Right lobe of liver (tissue), 6 donors: ENCODE results near the gene NTF4. TPM values are rescaled to one million over a fixed set of nuclear protein-coding genes. Genes with fewer than 3 reads are reported as not detected.

Source experiments
- ATAC-seq, 4 donors: fragments of 200-7000 bp; cut with Tn5 transposase; one replicate each; pipeline ENCODE4 v1.9.1; 2020; ENCODE audit warnings: mild to moderate bottlenecking in 4 of 4, moderate library complexity in 4 of 4
- DNase-seq, 3 donors: peaks; one replicate each; pipeline ENCODE4 v3.0.0-alpha.2; 2020
- H3K27ac ChIP-seq, 3 donors: fragments of 200-600 bp; one replicate each; pipeline ENCODE4 v1.8.0; 2022
- H3K27me3 ChIP-seq, 2 donors: fragments of 200-600 bp; one replicate each; pipeline ENCODE4 v1.8.0; 2022
- H3K36me3 ChIP-seq, 4 donors: fragments of 200-600 bp; sonication (generic) in 1 of 4; one replicate each; pipeline versions ENCODE4 v1.5.1 to v1.8.0; 2017 to 2022; ENCODE audit warnings: control low read depth in 1 of 4
- H3K4me1 ChIP-seq, 4 donors: fragments of 200-600 bp; sonication (generic) in 1 of 4; one replicate each; pipeline versions ENCODE4 v1.5.1 to v1.8.0; 2017 to 2022; ENCODE audit warnings: control low read depth in 1 of 4
- H3K4me3 ChIP-seq, 3 donors: fragments of 200-600 bp; one replicate each; pipeline ENCODE4 v1.8.0; 2022
- H3K9me3 ChIP-seq, 4 donors: fragments of 200-600 bp; sonication (generic) in 1 of 4; one replicate each; pipeline versions ENCODE4 v1.5.1 to v1.8.0; 2017 to 2022; ENCODE audit warnings: control low read depth in 1 of 4
- POLR2A ChIP-seq: fragments of 450-650 bp; IDR thresholded peaks from one replicate; pipeline ENCODE4 v1.6.1; 2017; ENCODE audit warnings: antibody characterized with exemption, mild to moderate bottlenecking
- WGBS: methylation state at CpG from one replicate; pipeline ENCODE4 v1.1.6; 2018; ENCODE audit warnings: low coverage, low lambda C conversion rate; ENCODE audit not compliant: insufficient coverage; ENCODE audit errors: missing lambda C conversion rate; 5-methylcytosine and 5-hydroxymethylcytosine counted together
- intact Hi-C, 2 donors: fragments of 100-400 bp; cut with DNase I; formaldehyde crosslinking; loops; one replicate each; pipeline versions ENCODE4 v1.11.2 to v1.14.1; 2022
- long read RNA-seq: library from polyadenylated mRNA; unstranded; transcript quantifications from one replicate; pipeline ENCODE4 v2.0.0, GENCODE V29; 2019
- total RNA-seq, 6 experiments: library from RNA; depleted of rRNA in 2 of 6; stranded (reverse); fragments of >200 nt in 2 of 6; fragmentation: NEBNext Ultra II Directional in 3 of 6; extraction: Animal tissue kit (Norgen Biotek cat#: 25700) in 3 of 6; gene quantifications; one replicate each; pipeline versions ENCODE4 v1.1.0 to v1.2.4, GENCODE V29; 2016 to 2023
- TF ChIP-seq, protein P1 (sequence below), 4 donors: fragments of 200-600 bp in 3 of 4; fragments of 450-650 bp in 1 of 4; IDR thresholded peaks; one replicate each; pipeline versions ENCODE4 v1.5.1 to v1.8.0; 2016 to 2022; ENCODE audit warnings: antibody characterized with exemption in 4 of 4, mild to moderate bottlenecking in 2 of 4
- donor health status: DM: no; HTN: yes; CAD: no.
- donor health status: DM: no; HTN: no; CAD: no.
- donor health status: DM: no; HTN: no; CAD: no.
- donor health status: DM: no; HTN: yes; CAD: no.
- donor health status: DM: no; HTN: yes; CAD: no.

NTF4 gene
- total RNA-seq, result not detected
- long read RNA-seq, result 0 reads

GRCh38 chr19:49064768-49065611, at the start of gene NTF4:
Gene NTF4 (minus strand): TSS chr19:49064818. CDS start chr19:49061997, 2,821 bp downstream.
- no peak within 1 kb of the TSS for H3K27ac ChIP-seq
- 11% methylated on average over 3 of the region's 53 CpGs for whole genome bisulfite sequencing
- no peak for DNase-seq

DNA sequence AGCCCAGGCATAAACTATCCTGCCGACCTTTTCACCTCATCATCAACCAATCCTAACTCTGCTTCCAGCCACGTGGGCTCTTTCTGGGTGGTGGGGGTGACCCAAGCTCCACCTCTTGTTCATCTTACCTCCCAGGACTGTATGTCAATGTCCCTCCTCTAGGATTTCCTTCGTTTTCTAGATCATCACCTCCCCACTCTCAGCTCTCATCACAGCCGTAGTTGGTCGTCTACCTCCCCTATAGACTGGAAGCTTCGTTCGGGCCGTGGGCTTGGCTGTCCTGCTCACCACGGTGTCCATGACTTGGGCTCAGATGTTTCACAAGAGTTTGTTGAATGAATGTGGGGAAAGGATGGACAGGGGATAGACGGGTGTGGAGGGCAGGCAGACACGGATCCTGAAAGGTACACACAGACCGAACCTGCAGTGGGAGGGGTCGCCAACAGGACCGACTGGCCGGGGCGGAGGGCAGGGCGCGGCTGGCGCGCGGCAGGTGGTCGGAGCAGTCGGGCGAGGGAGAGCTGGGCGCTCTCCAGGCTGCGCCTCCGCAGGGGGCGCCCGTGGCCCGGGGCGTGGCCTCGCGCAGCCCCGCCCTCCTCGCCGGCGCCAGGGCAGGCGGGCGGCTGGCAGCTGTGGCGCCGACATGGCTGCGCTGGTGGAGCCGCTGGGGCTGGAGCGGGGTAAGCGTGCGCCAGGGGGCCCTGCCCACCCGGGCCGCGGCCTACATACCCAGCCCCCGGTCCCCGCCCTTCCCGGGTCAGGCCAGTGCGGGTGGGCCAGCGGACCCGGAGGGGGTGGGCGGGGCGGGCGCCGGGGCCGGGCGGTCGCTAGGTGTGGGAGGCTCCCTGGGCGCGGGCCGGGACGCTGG, 49.4 kb upstream of the NTF4 start, which contains the start of gene LIN7B:
Gene LIN7B, plus strand, starts transcription at position 609 of the 868 bp plus-strand sequence. Its CDS starts 35 bp downstream, at position 644.
- ATAC-seq, result peak; percentile 60 to 68 (median 66)
- 3% methylated on average over 9 of the region's 66 CpGs for WGBS

More at GRCh38 chr19:49064768-49065611, at the start of gene NTF4:
- H3K9me3 ChIP-seq, result no peaks in the 10 kb centered on the region
- no peak within 1 kb of the TSS for H3K4me3 ChIP-seq
- ATAC-seq, result peak; percentile 31 to 52 (median 38)
- intact Hi-C loops, result no loop called here
- TF ChIP-seq POLR2A, result no peak
- TF ChIP-seq, protein P1, sequence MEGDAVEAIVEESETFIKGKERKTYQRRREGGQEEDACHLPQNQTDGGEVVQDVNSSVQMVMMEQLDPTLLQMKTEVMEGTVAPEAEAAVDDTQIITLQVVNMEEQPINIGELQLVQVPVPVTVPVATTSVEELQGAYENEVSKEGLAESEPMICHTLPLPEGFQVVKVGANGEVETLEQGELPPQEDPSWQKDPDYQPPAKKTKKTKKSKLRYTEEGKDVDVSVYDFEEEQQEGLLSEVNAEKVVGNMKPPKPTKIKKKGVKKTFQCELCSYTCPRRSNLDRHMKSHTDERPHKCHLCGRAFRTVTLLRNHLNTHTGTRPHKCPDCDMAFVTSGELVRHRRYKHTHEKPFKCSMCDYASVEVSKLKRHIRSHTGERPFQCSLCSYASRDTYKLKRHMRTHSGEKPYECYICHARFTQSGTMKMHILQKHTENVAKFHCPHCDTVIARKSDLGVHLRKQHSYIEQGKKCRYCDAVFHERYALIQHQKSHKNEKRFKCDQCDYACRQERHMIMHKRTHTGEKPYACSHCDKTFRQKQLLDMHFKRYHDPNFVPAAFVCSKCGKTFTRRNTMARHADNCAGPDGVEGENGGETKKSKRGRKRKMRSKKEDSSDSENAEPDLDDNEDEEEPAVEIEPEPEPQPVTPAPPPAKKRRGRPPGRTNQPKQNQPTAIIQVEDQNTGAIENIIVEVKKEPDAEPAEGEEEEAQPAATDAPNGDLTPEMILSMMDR (IDR thresholded peaks at IDR 0.05), result no peak
- no peaks in the 10 kb centered on the region for H3K27me3 ChIP-seq
- no peaks in the 10 kb centered on the region for H3K36me3 ChIP-seq
- no peaks in the 10 kb centered on the region for H3K4me1 ChIP-seq

GRCh38 chr19:49111218-49111998, 46.8 kb upstream of the NTF4 start:
- WGBS, result 74% methylated on average over 9 of the region's 11 CpGs
- TF ChIP-seq, protein P1 (IDR thresholded peaks at IDR 0.05), result no peak
- TF ChIP-seq POLR2A, result no peak
- DNase-seq (no peak), ATAC-seq (no peak)
- H3K9me3 ChIP-seq, result no peaks in the 10 kb centered on the region
- H3K27me3 ChIP-seq, result no peaks in the 10 kb centered on the region
- H3K4me3 ChIP-seq, result no peak overlapping the region
- H3K27ac ChIP-seq, result no peak overlapping the region
- peaks cover 0 to 6% (median 0%) of the 10 kb centered on the region in 4 donors for H3K4me1 ChIP-seq
- intact Hi-C loops, result no loop called here
- peaks cover 0 to 26% (median 10%) of the 10 kb centered on the region in 4 donors for H3K36me3 ChIP-seq

More for the DNA sequence above, 49.4 kb upstream of the NTF4 start, which contains the start of gene LIN7B:
- peaks cover 0 to 1% (median 0%) of the 10 kb centered on the region in 4 donors for H3K36me3 ChIP-seq
- H3K4me1 ChIP-seq, result peaks cover 0 to 14% (median 5%) of the 10 kb centered on the region in 4 donors
- H3K27me3 ChIP-seq, result no peaks in the 10 kb centered on the region
- H3K4me3 ChIP-seq, result peak within 1 kb of the TSS; percentile 77 to 85 (median 82)
- peak; percentile 24 for TF ChIP-seq POLR2A
- TF ChIP-seq, protein P1 (IDR thresholded peaks at IDR 0.05), result peak; percentile 47 to 67 (median 53)
- H3K9me3 ChIP-seq, result no peaks in the 10 kb centered on the region
- intact Hi-C loops, result no loop called here
- DNase-seq, result peak in 2 of 3 donors; percentile 69 to 72
- peak within 1 kb of the TSS; percentile 27 to 62 (median 50) for H3K27ac ChIP-seq

- H3K4me1 ChIP-seq, result peaks cover 0 to 6% (median 0%) of the 10 kb centered on the region in 4 donors
- intact Hi-C loops, result no loop called here
- H3K36me3 ChIP-seq, result peaks cover 0 to 35% (median 11%) of the 10 kb centered on the region in 4 donors
- no peak overlapping the region for H3K4me3 ChIP-seq
- ATAC-seq (no peak), DNase-seq (no peak)
- no peak for TF ChIP-seq POLR2A
- TF ChIP-seq, protein P1 (IDR thresholded peaks at IDR 0.05), result no peak
- no peaks in the 10 kb centered on the region for H3K27me3 ChIP-seq
- WGBS, result 37% methylated on average over 3 of the region's 3 CpGs
- no peak overlapping the region for H3K27ac ChIP-seq
- H3K9me3 ChIP-seq, result no peaks in the 10 kb centered on the region
These were observed 45.9 kb upstream of the NTF4 start for GRCh38 chr19:49110567-49110966.
